Central memory CD4-positive, alpha-beta T cell (primary cell): ENCODE data around the gene BMPR1B.

Experiments used
- DNase-seq: peaks from one replicate; pipeline ENCODE4 v3.0.0; 2022
- total RNA-seq, 3 experiments: gene quantifications; one replicate each; lab custom pipeline; 2026; lab: John Stamatoyannopoulos, UW

The BMPR1B gene
- total RNA-seq, result 0 to 0.05 (median 0) reads per million in 3 experiments

- no peak for DNase-seq
Observed at GRCh38 chr4:94757192-94758140, at the start of gene BMPR1B. Gene BMPR1B, plus strand, starts transcription at chr4:94757955. Its CDS starts 346,470 bp downstream, at chr4:95104425.

GRCh38 chr4:94711635-94712034 is 46.1 kb upstream of the BMPR1B start:
- no peak for DNase-seq

GRCh38 chr4:94714365-94715160 is 43.2 kb upstream of the BMPR1B start:
- no peak for DNase-seq

- DNase-seq, result no peak
Observed at GRCh38 chr4:94715726-94716125, 42.0 kb upstream of the BMPR1B start.

- DNase-seq, result no peak
Observed at GRCh38 chr4:94721310-94721709, 36.4 kb upstream of the BMPR1B start.

DNA sequence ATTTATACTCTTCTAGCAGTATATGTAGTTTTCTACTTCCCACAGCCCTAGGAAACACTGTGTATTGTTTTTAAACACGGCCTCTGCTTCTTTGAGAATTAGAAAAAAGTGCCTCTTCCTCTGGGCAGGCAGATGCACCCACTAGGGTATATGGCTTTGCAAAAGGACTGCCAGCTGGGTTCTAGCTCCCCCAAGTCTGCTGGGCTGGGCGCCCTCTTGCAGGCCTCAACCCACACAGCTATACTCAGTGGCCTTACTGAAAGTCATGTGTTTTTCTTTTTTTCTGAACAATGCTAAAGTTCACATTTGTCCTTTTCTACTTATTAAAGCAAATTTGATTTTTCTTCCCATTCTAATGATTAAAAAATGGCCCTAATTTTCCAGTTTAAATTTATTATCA is 35.5 kb upstream of the BMPR1B start:
- no peak for DNase-seq

GRCh38 chr4:94722748-94723147 is 35.0 kb upstream of the BMPR1B start:
- no peak for DNase-seq

- no peak for DNase-seq
Observed at GRCh38 chr4:94724016-94724790, 33.6 kb upstream of the BMPR1B start.

- DNase-seq, result no peak
Observed at GRCh38 chr4:94726524-94727123, 31.1 kb upstream of the BMPR1B start.

DNA sequence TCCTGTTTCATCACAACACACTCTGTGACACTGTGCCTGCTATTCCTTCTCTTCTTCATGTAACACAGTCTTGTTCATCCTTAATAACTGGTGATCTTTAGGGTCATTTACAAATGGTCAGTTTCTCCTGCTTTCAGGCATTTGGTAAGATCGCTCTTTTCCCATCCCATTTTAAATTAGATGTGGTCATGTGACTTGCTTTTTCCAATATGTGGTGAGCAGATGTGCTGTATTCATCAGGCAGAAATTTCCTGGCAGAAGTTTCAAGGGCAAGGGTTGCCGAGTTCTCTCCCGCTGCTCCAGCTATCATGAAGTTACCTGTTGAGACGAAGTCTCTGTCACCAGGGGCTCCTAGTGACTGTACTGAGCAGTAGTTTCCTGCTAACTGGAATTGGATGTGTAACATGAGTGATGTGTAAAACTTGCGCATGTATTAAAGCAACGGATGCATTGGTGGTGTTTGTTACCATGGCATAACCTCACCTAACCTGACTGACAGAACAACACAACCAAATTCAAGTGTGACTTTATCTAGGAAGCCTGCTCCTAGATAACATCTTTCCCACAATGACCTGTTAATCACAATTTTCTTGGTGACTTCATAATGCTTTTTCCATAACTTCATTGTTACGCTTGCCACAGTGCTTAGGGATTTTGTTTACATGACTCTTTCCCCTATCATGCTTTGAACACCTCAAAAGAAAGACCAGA is 29.5 kb upstream of the BMPR1B start:
- no peak for DNase-seq

DNA sequence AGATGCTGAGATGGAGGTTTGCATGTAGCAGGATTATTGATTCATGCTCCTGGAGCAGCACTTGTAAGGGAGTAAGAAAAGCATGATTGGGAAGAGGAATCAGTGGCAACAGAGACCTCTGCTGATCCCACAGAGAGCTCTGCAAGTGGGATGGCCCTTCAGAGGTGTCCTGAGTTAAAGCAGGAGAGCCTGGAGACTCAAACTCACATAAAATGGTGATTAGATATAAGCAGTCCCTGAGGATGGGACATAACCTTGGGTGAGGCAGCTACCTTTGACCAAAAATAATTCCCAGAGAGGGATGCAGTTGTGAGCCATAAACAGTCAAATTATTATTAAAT is 25.4 kb upstream of the BMPR1B start:
- DNase-seq, result no peak

DNA sequence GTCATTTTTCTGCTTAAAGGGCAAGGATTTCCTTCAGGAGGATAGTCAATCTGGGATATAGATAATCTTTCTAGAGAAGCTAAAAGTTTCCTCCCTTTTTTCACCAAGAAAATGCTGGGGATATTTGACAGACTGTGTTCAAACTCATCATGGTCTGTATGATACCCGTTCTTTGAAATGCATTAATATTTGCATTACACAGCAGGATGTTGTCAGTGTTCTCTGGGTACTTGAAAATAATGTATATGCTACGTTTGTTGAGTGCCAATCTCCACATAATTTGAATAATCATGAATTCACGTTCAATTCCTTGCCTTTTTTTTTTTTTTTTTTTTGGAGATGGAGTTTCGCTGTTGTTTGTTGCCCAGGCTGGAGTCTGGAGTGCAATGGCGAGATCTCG is 18.0 kb upstream of the BMPR1B start:
- DNase-seq, result no peak

GRCh38 chr4:94741304-94741703 is 16.5 kb upstream of the BMPR1B start:
- DNase-seq, result no peak

DNA sequence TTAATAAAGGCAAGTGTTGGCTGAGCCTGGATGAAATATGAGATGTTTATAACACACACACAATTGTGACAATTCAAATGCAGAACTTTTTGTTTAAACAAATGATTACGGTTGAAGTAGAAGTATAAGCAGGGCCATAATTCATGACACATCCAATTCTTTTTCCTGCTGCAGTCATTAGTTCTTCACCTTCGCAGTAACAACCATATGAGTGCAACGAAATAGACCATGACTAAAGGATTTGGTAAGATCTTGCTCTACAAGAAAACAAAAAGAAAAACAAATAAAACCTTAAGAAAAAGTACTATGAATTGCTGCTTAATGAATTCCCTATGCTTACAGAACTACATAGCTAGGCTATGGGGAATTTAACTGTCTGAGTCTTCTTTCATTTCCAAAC is 13.9 kb upstream of the BMPR1B start:
- no peak for DNase-seq

DNA sequence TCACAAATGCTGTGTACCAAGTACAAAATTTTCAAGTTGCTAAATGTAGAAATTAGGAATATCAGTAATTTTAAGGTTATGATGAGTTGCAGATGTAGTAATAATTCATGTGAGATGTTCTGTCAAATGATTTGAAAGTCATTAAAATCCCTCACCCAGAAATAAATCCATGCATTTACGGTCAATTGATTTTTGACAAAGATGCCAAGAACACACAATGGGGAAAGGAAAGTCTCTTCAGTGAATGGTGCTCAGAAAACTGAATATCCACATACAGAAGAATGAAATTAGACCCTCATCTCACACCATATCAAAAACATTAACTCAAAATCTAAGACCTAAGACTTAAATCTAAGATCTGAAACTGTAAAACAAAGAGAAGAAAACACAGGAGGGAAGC is 12.9 kb upstream of the BMPR1B start:
- no peak for DNase-seq

DNA sequence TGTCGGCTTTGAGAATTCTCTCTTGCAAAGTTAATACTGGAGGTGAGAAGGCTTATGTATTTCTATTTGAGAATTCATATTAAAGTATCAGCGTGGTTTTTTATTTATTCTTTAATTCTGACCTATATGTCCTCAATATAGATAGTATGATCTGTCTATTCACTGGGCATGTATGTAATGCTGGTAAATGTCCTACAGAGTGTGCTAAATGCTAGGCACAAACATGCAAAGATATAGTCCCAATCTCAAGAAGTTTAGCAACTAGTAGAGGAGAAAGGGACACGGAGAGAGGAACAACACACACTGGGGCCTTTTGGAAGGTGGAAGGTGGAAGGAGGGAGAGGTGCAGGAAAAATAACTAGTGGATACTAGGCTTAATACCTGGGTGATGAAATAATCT is 11.0 kb upstream of the BMPR1B start:
- no peak for DNase-seq

DNA sequence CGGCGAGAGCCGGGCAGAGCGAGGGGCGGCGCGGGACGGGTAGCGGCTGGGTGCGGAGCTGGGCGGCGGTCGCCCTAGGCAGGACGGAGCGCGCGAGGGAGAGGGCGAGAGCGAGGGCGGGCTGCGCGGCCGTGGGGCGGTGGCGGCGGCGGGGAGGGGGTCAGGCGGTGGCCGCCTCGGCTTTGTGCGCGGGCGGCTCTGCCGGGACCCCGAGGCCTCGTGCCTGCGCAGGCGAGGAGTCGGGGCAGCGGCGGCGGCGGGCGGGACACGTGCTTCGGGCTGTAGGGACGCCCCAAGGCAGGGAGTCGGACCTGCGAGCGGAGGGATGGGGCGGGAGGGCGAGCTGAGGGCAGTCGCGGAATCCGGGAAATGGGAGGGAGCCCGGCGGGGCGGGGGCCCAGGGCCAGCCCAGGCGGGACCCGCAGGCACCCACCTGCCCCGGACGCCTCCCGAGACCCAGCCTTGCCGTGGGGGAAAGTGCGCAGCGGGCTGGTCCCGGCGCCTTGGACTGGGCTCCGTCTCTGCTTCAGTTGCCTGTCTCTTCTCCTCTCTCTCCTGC is 465 bp downstream of the BMPR1B start:
- DNase-seq, result no peak

GRCh38 chr4:94758700-94759399 is 1.1 kb downstream of the BMPR1B start:
- no peak for DNase-seq

DNA sequence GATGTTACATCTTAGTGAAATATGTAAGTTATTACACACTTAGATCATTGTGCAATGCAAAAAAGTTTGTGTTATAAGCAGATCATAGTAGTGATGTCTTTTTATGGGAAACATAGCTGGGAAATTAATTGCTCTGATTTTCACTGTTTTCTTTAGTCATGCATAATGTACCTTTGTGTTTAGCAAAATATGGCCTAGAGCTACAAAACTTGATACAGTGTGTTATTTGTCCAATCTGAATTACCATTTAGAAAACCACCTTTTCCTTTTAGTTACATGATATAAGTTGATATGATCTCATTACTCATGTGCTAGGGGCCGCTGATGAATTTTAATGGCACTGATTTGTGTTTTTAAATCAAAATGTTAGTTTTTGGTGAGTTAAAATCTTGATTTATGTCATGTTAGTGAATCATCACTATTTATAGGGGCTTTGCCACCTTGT is 2.0 kb downstream of the BMPR1B start:
- DNase-seq, result no peak

DNA sequence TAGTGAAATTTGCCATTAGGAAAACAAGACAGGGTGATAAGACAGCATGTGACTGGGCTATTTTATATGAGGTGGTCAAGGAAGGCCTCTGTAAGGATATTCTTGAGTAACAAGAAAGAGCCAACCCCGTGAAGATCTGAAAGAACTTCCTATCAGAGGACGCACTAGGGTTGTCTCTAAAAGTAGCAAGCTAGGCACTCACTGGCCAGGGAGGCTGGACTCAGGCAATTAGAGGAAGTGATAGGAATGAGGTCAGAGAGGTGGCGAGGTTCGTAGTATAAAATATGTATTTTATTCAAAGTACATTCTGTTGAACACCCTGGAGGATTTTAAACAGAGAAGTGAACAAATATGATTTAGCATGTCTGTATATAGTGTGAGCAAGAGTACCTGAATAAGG is 4.6 kb downstream of the BMPR1B start:
- DNase-seq, result no peak

DNA sequence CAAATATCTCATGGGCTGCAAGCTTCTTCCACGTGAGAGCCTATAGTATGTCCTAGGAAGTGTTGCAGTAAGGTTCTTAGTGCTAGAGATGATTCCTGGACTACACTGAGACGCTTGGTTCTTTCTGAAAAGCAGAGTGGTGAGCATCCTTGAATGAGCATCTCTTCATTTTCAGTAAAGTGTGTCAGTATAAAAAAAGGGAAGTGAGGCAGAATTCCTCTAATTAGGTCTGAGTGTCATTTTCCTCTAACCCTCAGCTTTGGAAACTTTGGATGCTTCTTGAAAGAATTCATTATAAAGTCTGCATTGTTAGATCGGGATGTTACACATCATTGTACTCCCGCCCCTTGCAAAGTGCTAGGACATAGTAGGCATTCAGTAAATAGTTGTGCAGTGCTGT is 5.2 kb downstream of the BMPR1B start:
- no peak for DNase-seq
